GM18526 (cell line): Measurements from ENCODE around the gene FGF11.
A peak's percentile ranks its signal among the peaks of the same experiment; 100 is the strongest.

Source experiments
- POLR2A ChIP-seq: IDR thresholded peaks from 3 replicates; pipeline ENCODE4 v1.6.1; 2011; ENCODE audit not compliant: insufficient read length; ENCODE audit errors: extremely low read depth

FGF11 gene

DNA sequence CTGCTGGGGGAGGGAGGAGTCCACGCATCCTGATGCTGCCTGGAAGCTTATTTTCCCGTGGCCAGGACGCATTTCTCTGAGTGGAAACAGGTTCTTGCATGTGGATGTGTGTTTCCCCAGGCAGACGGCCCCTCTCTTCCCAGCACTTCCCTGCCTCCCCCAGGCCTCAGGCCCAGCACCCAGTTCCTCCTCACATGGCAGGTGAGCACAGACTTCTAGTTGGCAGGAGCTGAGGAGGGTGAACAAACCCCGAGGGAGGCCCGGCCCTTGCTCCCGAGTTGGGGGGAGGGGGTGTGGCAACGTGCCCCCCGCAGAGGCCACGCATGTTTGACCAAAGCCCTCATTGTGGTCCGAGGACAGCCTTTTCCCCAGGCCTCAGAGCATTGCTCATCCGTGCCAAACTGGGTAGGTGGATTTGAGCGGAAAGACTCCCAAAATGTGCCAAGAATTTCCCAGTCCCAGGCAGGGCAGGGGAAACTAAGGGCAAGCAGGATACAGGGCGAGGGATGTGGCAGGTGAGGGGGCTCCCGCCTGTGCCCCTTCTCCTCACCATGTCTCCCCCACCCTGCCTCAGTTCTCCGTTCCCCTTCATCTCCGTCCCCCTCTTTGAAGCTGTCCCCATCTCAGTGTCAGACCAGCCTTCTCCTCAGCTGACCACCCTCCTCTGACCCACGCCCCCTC lies 20.7 kb upstream of the FGF11 start:
- TF ChIP-seq POLR2A, result no peak

- TF ChIP-seq POLR2A, result no peak
Observed at GRCh38 chr17:7419819-7420610, 19.3 kb upstream of the FGF11 start, which contains the start of gene SPEM1. SPEM1 (plus strand) TSS chr17:7420324; CDS start chr17:7420385, 61 bp downstream.

DNA sequence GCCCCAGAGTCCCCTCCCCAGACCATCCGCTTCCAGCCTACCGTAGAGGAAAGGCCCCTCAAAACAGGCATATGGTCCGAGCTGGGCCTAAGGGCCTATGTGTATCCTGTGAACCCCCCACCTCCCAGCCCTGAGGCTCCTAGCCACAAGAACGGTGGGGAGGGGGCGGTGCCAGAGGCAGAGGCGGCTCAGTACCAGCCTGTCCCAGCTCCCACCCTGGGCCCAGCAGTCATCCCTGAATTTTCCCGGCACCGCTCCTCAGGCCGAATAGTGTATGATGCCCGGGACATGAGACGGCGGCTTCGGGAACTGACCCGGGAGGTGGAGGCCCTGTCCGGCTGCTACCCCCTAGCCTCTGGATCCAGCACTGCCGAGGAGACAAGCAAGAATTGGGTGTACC lies 18.1 kb upstream of the FGF11 start:
- no peak for TF ChIP-seq POLR2A

DNA sequence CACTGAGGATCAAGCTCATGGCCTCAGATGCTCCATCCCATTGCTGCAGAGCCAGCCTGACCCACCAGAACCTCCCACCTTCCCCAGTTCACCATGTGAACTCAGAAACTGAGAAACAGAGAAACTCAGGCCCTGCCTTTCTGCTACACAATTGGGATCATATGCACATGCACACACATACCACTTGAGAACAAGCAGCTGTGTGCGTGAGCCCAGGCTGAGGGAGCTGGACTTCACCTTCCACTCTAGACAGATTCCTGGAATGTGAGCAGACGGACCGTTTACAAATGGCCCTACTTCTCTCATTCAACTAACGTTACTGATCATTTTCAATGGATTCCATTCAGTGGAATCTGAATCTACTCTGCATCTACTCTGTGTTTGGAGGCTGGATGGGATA lies 15.6 kb upstream of the FGF11 start:
- TF ChIP-seq POLR2A, result no peak

DNA sequence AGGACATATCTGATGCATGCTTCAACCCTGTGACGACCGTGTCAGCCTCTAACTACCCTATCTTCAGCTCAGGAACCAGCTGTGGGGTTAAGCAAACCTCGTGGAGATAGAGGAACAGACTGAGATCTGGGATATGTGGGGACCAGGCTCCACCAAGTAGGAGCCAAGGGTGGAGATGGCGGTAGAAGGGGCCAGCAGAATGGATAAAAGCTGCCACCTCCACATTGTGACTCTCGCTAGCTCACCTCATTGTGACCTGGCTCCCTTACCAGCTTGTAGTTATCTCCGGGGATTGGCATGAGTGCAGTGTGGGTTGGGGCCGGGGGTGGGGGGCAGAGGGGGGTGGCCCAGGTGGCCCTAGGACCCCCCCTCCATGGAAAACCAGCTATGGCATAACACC lies 14.0 kb upstream of the FGF11 start, which contains the start of gene SPEM2:
SPEM2 (plus strand) TSS at position 301 of the 400 bp plus-strand sequence; CDS start at position 374, 73 bp downstream.
- TF ChIP-seq POLR2A, result no peak

DNA sequence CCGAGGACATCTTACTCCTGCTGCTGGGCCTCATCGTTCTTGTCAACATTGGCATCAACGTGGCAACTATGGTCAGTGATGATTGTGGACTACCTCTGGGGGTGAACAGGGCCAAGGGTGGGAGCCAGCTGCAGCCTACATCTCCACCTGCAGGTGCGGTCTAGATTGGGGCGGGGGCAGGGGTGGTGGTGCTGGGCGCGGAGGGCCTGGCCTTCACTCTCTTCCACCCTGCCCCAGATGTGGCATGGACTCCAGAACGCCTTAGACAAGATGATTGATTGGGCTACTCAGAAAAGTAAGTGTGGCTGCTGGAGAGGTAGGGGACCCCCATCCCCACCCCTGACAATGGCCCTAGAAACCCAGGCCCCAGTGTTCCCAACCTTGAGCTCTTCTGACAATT lies 13.6 kb upstream of the FGF11 start:
- no peak for TF ChIP-seq POLR2A

GRCh38 chr17:7426203-7426863 lies 13.0 kb upstream of the FGF11 start:
- no peak for TF ChIP-seq POLR2A

DNA sequence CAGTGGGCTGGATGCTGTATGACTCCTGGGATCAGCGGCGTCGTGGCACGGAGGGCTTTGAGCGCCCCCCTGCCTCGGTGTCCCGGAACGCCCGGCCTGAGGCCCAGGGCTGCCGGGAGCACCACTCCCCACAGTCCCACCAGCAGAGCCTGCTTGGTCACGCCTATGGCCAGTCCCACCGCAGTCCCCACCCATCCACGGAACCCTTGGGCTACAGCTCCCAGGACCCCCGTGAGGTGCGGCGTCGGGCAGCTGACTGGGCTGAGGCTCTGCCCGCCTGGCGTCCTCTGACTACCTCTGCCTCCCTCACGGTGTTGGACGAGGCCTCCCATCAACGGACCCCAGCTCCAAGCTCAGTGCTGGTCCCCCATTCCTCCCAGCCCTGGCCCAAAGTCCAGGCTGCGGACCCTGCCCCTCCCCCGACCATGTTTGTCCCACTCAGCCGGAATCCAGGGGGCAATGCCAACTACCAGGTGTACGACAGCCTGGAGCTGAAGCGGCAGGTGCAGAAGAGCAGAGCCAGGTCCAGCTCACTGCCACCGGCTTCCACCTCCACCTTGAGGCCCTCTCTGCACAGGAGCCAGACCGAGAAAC lies 12.3 kb upstream of the FGF11 start:
- TF ChIP-seq POLR2A, result no peak

GRCh38 chr17:7427549-7427948 lies 11.8 kb upstream of the FGF11 start:
- TF ChIP-seq POLR2A, result no peak

- no peak for TF ChIP-seq POLR2A
Observed at GRCh38 chr17:7428557-7428956, 10.8 kb upstream of the FGF11 start, which contains the start of gene SPEM3. SPEM3 (plus strand) TSS chr17:7428857; CDS start chr17:7428903, 46 bp downstream.

- no peak for TF ChIP-seq POLR2A
Observed at GRCh38 chr17:7429722-7430121, 9.6 kb upstream of the FGF11 start.

DNA sequence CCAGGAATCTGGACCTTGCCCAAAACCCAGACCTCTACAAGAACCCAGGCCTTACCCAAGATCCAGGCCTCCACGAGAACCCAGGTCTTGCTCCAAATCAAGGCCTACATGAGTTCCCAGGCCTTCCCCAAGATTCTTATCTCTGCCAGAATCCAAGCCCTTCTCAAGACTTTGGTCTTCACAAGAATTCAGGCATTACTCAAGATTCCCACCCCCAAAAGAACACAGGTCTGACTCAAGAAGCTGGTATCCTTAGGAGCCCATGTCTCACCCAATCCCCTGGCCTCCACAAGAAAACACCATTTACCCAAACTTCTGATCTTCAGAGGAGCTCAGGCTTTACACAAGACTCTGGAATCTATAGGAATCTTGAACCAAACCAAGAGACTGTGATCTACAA lies 8.1 kb upstream of the FGF11 start:
- TF ChIP-seq POLR2A, result no peak

DNA sequence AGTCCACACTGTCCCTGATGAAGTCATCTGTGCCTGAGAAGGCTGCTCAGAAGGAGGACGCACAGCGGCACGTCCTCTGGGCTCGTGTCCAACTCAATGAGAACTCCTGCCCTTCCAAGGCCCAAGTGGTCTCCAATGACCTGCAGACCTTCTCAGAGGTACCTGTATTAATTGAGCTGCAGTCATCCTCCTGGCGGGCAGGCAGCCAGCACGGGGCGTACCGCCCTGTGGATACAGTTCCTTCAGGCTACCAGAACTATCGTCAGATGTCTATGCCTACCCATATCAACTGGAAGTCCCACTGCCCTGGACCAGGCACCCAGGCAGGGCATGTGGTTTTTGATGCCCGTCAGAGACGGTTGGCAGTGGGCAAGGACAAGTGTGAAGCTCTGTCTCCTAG lies 7.0 kb upstream of the FGF11 start:
- no peak for TF ChIP-seq POLR2A

GRCh38 chr17:7435676-7436555 lies 3.4 kb upstream of the FGF11 start:
- peak; percentile 37 for TF ChIP-seq POLR2A
